GM12878 (cell line): ENCODE results near the gene RASGRP2. TPM values are rescaled to one million over a fixed set of nuclear protein-coding genes. Genes with fewer than 3 reads are reported as not detected.

Experiments used
- CBX5 ChIP-seq: sonication (generic); IDR thresholded peaks from 2 replicates; pipeline ENCODE4 v1.6.1; 2016; ENCODE audit warnings: low read depth, moderate library complexity, mild to moderate bottlenecking, inconsistent platforms
- CEBPZ ChIP-seq: fragments of 150-350 bp; IDR thresholded peaks from 2 replicates; pipeline ENCODE4 v1.6.1; 2016; ENCODE audit warnings: low read depth, low read length
- EED ChIP-seq: sonication (generic); IDR thresholded peaks from 2 replicates; pipeline ENCODE4 v1.6.1; 2016; ENCODE audit warnings: antibody characterized with exemption, low read depth
- EGR1 ChIP-seq, 2 experiments: IDR thresholded peaks; 1 replicate in 1 of 2; 2 replicates in 1 of 2; pipeline ENCODE4 v1.6.1; 2011 to 2012; ENCODE audit warnings: low read depth in 2 of 2, low read length in 2 of 2, borderline replicate concordance in 1 of 2, mild to moderate bottlenecking in 1 of 2, moderate library complexity in 1 of 2
- GATAD2B ChIP-seq: fragments of 450-650 bp; conservative IDR thresholded peaks from 2 replicates; pipeline ENCODE4 v1.6.1; 2017; ENCODE audit warnings: low read depth, mild to moderate bottlenecking, moderate library complexity
- IKZF1 ChIP-seq: fragments of 450-650 bp; conservative IDR thresholded peaks from 2 replicates; pipeline ENCODE4 v1.6.1; 2017; ENCODE audit warnings: antibody characterized with exemption, mild to moderate bottlenecking
- JUND ChIP-seq: IDR thresholded peaks from 2 replicates; pipeline ENCODE4 v1.6.1; 2012; ENCODE audit warnings: low read depth, mild to moderate bottlenecking, low read length, improper control_type of control experiment, moderate library complexity
- LARP7 ChIP-seq: fragments of 450-650 bp; IDR thresholded peaks from 2 replicates; pipeline ENCODE4 v1.6.1; 2017; ENCODE audit warnings: mild to moderate bottlenecking
- MTA2 ChIP-seq: fragments of 450-650 bp; IDR thresholded peaks from 2 replicates; pipeline ENCODE4 v1.6.1; 2016; ENCODE audit warnings: low read depth, mild to moderate bottlenecking, moderate library complexity
- POLR2A ChIP-seq: IDR thresholded peaks from 2 replicates; pipeline ENCODE4 v1.6.1; 2011; ENCODE audit warnings: low read depth, mild to moderate bottlenecking, low read length
- POLR2AphosphoS5 ChIP-seq: IDR thresholded peaks from 2 replicates; pipeline ENCODE4 v1.6.1; 2011; ENCODE audit warnings: mild to moderate bottlenecking, low read length, inconsistent platforms
- RAD21 ChIP-seq: IDR thresholded peaks from 2 replicates; pipeline ENCODE4 v1.6.1; 2011; ENCODE audit warnings: mild to moderate bottlenecking, low read depth, low read length, moderate library complexity; ENCODE audit not compliant: insufficient read depth
- RBBP5 ChIP-seq: fragments of 200-600 bp; sonication (generic); conservative IDR thresholded peaks from 2 replicates; pipeline ENCODE4 v1.6.1; 2016
- SP1 ChIP-seq: IDR thresholded peaks from one replicate; pipeline ENCODE4 v1.6.1; 2011; ENCODE audit warnings: low read depth, low read length
- SUZ12 ChIP-seq: fragments of 200-600 bp; sonication (generic); IDR thresholded peaks from one replicate; pipeline ENCODE4 v1.6.1; 2018; ENCODE audit warnings: antibody characterized with exemption, mild to moderate bottlenecking; ENCODE audit not compliant: unreplicated experiment
- TCF3 ChIP-seq: IDR thresholded peaks from 2 replicates; pipeline ENCODE4 v1.6.1; 2012; ENCODE audit warnings: low read depth, mild to moderate bottlenecking, low read length, borderline replicate concordance; ENCODE audit not compliant: insufficient read depth
- YY1 ChIP-seq: IDR thresholded peaks from 2 replicates; pipeline ENCODE4 v1.6.1; 2011; ENCODE audit warnings: low read depth, mild to moderate bottlenecking, low read length
- ZBED1 ChIP-seq: IDR thresholded peaks from 2 replicates; pipeline ENCODE4 v1.6.1; 2016; ENCODE audit warnings: borderline replicate concordance
- ZNF384 ChIP-seq: IDR thresholded peaks from 2 replicates; pipeline ENCODE4 v1.6.1; 2012; ENCODE audit warnings: low read depth, mild to moderate bottlenecking, low read length, improper control_type of control experiment, borderline replicate concordance
- ZNF622 ChIP-seq: fragments of 450-650 bp; IDR thresholded peaks from 2 replicates; pipeline ENCODE4 v1.6.1; 2017; ENCODE audit warnings: mild to moderate bottlenecking, inconsistent platforms
- polyA plus RNA-seq, 11 experiments: library from polyadenylated mRNA; depleted of rRNA in 4 of 11; unstranded in 6 of 11; stranded (reverse) in 5 of 11; fragments of >200 nt; fragmentation: Nextera tagmentation in 4 of 11; fragmentation: Illumina TruSeq in 1 of 11; extraction: Ambion mirVana in 4 of 11; extraction: Trizol in 1 of 11; gene quantifications; 1 replicate in 1 of 11; 2 replicates in 10 of 11; pipeline versions ENCODE4 v1.2.1 to v1.2.3, GENCODE V29; 2011 to 2016; ENCODE audit warnings: inconsistent platforms in 2 of 11, missing spikeins in 2 of 11, low read depth in 1 of 11
- total RNA-seq, 4 experiments: library from RNA; depleted of rRNA in 3 of 4; stranded (reverse); fragments of >200 nt in 3 of 4; fragmentation: Illumina TruSeq in 1 of 4; extraction: Trizol in 1 of 4; gene quantifications; 2 replicates each; pipeline versions ENCODE4 v1.2.1 to v1.2.3, GENCODE V29; 2013 to 2021
- TF ChIP-seq, protein P1 (sequence below): fragments of 450-650 bp; IDR thresholded peaks from 2 replicates; pipeline ENCODE4 v1.6.1; 2017; ENCODE audit warnings: antibody characterized with exemption, mild to moderate bottlenecking, moderate library complexity
- TF ChIP-seq, protein P2 (sequence below): IDR thresholded peaks from 2 replicates; pipeline ENCODE4 v1.6.1; 2011; ENCODE audit warnings: low read depth, mild to moderate bottlenecking, low read length, moderate library complexity, borderline replicate concordance; ENCODE audit errors: extremely low read depth
- TF ChIP-seq, protein P3 (sequence below): IDR thresholded peaks from 2 replicates; pipeline ENCODE4 v1.6.1; 2012; ENCODE audit warnings: low read depth, low read length, improper control_type of control experiment
- TF ChIP-seq, protein P4 (sequence below): IDR thresholded peaks from 2 replicates; pipeline ENCODE4 v1.6.1; 2011; ENCODE audit warnings: borderline replicate concordance, low read depth, mild to moderate bottlenecking, moderate library complexity, mixed read lengths, low read length; ENCODE audit not compliant: insufficient read depth; ENCODE audit errors: extremely low read length

Gene RASGRP2
- total and polyA plus RNA-seq, 10 of the 15 experiments (the other 5 are each of a cell fraction or from before 2014, with no cell fraction given): 0.26 to 9.0 (median 5.4) TPM

DNA sequence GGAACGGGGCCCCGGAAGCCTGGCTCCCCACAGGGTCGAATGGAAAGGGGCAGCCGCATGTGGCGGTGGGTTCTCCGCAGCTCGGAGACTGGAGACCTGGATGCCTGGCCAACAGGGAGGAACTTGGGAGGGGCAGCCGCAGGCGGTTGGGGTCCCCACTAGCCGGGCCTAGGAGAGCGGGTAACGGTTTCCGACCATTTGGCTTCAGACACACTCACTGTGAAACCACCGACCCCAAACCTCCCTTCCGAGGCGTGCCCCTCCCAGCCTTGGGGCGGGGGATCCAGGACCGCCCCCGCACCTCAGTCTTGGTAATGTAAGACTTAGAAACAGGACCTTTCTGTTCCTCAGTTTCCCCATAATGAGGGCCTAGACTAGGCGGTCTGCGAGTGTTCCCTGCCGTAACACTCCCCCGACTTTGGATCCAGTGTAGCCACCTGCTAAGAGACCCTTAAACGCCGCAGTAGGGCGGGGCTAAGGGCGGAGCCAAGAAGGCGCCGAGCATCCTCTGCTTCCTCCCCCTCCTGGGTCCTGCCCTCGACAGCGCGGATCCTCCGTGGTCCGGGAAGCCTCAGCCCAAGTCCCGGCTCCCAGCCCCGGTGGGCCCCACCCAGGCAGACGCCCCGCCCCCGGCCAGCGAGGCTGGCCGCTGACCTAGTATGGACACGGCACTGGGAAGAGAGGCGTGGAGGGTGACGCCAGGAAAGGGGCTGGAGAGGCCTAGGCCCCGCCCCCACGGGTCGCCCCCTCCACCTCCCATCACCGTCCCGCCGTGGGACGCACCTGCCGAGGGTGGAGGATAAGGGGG lies 1.8 kb upstream of the RASGRP2 start (continued):
- TF ChIP-seq CEBPZ: no peak
- TF ChIP-seq RBBP5: no peak
- no peak for TF ChIP-seq ZBED1
- no peak; the same call in 1 of the 2 replicates for TF ChIP-seq MTA2
- peak; percentile 49 for TF ChIP-seq SP1
- no peak; the same call in 1 of the 2 replicates for TF ChIP-seq GATAD2B
- TF ChIP-seq CBX5: no peak
- TF ChIP-seq POLR2A: peak; percentile 57
- TF ChIP-seq EED: peak; percentile 34; the same call in 1 of the 2 replicates
- TF ChIP-seq, protein P1, sequence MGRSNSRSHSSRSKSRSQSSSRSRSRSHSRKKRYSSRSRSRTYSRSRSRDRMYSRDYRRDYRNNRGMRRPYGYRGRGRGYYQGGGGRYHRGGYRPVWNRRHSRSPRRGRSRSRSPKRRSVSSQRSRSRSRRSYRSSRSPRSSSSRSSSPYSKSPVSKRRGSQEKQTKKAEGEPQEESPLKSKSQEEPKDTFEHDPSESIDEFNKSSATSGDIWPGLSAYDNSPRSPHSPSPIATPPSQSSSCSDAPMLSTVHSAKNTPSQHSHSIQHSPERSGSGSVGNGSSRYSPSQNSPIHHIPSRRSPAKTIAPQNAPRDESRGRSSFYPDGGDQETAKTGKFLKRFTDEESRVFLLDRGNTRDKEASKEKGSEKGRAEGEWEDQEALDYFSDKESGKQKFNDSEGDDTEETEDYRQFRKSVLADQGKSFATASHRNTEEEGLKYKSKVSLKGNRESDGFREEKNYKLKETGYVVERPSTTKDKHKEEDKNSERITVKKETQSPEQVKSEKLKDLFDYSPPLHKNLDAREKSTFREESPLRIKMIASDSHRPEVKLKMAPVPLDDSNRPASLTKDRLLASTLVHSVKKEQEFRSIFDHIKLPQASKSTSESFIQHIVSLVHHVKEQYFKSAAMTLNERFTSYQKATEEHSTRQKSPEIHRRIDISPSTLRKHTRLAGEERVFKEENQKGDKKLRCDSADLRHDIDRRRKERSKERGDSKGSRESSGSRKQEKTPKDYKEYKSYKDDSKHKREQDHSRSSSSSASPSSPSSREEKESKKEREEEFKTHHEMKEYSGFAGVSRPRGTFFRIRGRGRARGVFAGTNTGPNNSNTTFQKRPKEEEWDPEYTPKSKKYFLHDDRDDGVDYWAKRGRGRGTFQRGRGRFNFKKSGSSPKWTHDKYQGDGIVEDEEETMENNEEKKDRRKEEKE: no peak
- TF ChIP-seq, protein P2, sequence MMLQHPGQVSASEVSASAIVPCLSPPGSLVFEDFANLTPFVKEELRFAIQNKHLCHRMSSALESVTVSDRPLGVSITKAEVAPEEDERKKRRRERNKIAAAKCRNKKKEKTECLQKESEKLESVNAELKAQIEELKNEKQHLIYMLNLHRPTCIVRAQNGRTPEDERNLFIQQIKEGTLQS: no peak
- TF ChIP-seq YY1: no peak
- TF ChIP-seq, protein P3, sequence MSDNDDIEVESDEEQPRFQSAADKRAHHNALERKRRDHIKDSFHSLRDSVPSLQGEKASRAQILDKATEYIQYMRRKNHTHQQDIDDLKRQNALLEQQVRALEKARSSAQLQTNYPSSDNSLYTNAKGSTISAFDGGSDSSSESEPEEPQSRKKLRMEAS: no peak
- no peak for TF ChIP-seq POLR2AphosphoS5
- peak in 1 of 2 experiments; percentile 94; a peak in 2 of 3 replicates for TF ChIP-seq EGR1 (IDR thresholded peaks at IDR 0.05; ENCODE audit: borderline replicate concordance in 1 of 2, low read depth in 2 of 2, low read length in 2 of 2)
- no peak for TF ChIP-seq ZNF384
- no peak for TF ChIP-seq JUND
- TF ChIP-seq, protein P4, sequence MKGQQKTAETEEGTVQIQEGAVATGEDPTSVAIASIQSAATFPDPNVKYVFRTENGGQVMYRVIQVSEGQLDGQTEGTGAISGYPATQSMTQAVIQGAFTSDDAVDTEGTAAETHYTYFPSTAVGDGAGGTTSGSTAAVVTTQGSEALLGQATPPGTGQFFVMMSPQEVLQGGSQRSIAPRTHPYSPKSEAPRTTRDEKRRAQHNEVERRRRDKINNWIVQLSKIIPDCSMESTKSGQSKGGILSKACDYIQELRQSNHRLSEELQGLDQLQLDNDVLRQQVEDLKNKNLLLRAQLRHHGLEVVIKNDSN: no peak
- no peak for TF ChIP-seq SUZ12
- TF ChIP-seq RAD21: no peak
- no peak for TF ChIP-seq ZNF622
- no peak for TF ChIP-seq TCF3
- no peak for TF ChIP-seq LARP7
- 0 out of 2 replicates have a peak, but pooled peaks have one; percentile 59 for TF ChIP-seq IKZF1
